G401 (cell line): ENCODE data around the gene HIVEP1. TPM values are rescaled to one million over a fixed set of nuclear protein-coding genes. Genes with fewer than 3 reads are reported as not detected.
"Not testable (repeated sequence)": the region's sequence is repeated elsewhere in the genome, so short reads cannot be mapped to it uniquely, and the experiment has no call there.

ENCODE experiments used
- DNase-seq: peaks from one replicate; pipeline ENCODE4 v3.0.0-alpha.2; 2015; ENCODE audit warnings: low spot score
- in situ Hi-C: cut with HindIII; loops from 2 replicates; pipeline ENCODE4 v1.10.0; 2016; ENCODE audit warnings: low sequenced_read_pairs, mixed read lengths
- total RNA-seq: library from RNA; depleted of rRNA; stranded (reverse); fragments of >200 nt; shearing (Covaris generic); gene quantifications from 2 replicates; pipeline ENCODE4 v1.2.3, GENCODE V29; 2014

The HIVEP1 gene
- total RNA-seq, 1 experiment from 2014 or later, result 4.3 TPM

- in situ Hi-C loops, result no loop called here
- DNase-seq, result no peak
Measured at GRCh38 chr6:12102350-12102749, 90.2 kb downstream of the HIVEP1 start.

- in situ Hi-C loops, result no loop called here
- DNase-seq, result no peak
Measured at GRCh38 chr6:12103158-12103557, 91.0 kb downstream of the HIVEP1 start.

- no peak for DNase-seq
Measured at GRCh38 chr6:12105271-12105670, 93.2 kb downstream of the HIVEP1 start.

DNA sequence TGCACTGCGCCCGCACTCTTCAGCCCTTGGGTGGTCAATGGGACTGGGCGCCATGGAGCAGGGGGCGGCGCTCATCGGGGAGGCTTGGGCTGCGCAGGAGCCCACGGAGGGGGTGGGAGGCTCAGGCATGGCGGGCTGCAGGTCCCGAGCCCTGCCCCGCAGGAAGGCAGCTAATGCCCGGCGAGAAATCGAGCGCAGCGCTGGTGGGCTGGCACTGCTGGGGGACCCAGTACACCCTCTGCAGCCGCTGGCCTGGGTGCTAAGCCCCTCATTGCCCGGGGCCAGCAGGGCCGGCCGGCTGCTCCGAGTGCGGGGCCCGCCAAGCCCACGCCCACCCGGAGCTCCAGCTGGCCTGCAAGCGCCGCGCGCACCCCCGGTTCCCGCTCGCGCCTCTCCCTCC, 96.3 kb downstream of the HIVEP1 start:
- DNase-seq, in situ Hi-C loops: not testable (repeated sequence)

More at GRCh38 chr6:12105271-12105670, 93.2 kb downstream of the HIVEP1 start:
- in situ Hi-C loops, result no loop called here

DNA sequence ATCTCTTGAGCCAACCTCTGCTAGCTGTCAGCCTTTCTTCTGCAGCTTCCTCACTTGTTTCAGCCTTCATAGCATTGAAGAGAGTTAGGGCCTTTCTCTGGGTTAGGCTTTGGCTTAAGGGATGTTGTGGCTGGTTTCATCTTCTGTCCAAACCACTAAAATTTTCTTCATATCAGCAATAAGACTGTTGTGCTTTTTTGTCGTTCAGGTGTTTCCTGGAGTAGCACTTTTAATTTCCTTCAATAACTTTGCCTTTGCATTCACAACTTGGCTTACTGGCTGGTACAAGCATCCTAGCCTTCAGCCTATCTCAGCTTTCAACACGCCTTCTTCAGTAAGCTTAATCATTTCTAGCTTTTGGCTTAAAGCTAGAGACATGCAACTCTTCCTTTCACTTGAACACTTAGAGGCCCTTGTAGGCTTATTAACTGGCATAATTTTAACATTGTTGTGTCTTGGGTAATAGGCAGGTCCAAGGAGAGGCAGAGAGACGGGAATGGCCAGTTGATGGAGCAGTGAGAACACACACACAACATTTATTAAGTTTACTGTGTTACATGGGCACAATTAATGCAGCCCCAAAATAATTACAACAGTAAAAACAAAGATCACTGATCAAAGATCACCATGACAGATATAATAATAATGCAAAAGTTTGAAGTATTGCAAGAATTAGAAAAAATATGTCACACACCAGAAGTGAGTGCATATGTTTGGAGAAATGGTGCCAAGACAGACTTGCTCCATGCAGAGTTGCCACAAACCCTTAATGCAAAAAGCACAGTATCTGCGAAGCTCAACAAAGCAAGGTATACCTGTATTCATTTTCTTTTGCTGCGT, 98.6 kb downstream of the HIVEP1 start:
- in situ Hi-C loops, result no loop called here
- no peak for DNase-seq

DNA sequence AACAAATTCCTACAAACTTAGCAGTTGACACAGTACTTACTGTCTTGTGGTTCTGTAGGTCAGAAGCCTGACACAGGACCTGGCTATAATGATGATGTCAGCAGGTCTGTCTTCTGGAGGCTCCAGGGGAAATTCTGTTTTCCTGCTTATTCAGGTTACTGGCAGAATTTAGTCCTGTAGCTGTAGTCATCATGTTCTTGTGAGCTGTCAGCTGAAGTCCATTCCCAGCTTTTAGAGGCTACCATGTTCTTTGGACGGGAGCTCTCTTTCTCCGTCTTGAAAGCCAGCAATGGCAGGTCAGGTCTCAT, 99.2 kb downstream of the HIVEP1 start:
- in situ Hi-C loops, result no loop called here
- DNase-seq, result no peak

- no peak for DNase-seq
- in situ Hi-C loops, result no loop called here
Measured at GRCh38 chr6:12112540-12113189, 100.6 kb downstream of the HIVEP1 start.

DNA sequence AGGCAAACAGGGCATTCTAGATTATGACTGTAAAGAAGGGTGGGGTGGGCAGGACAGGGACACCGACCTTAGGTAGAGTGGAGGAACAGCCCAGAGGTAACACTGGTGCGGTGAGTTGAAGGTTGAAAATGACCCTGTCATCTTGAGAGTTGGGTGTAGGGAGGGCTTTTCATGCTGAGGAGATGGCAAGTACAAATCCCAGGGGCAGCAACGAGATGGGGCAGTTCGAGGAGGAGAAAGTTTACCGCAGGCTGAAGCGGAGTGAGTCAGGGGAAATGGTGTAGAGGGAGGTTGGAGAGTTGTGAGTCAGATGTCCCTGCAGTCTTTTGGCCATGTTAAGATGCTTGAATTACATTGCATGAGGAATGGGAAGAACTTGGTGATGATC, 101.1 kb downstream of the HIVEP1 start:
- in situ Hi-C loops, result no loop called here
- DNase-seq, result no peak

- in situ Hi-C loops, result no loop called here
- no peak for DNase-seq
Measured at GRCh38 chr6:12114055-12114503, 102.0 kb downstream of the HIVEP1 start.

DNA sequence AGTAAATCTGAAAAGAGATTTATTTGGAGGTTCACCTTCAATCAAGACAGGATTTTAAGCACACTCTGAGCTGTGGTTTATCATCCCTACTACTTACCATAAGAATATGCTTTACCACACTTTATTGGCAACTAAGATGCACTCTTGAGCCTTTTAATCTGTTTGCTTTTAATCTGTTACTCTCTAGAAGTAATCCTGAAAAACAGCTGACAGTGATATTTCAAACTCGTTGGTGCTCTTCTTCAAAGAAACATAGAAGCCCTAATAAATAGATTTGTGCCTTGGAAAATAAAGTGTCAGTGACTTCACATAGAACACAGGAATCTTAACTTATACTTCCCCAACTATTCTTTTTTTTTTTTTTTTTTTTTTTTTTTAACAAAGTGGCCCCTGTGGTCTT, 102.9 kb downstream of the HIVEP1 start:
- in situ Hi-C loops, result no loop called here
- DNase-seq, result no peak

- no peak for DNase-seq
- in situ Hi-C loops, result no loop called here
Measured at GRCh38 chr6:12115492-12115891, 103.4 kb downstream of the HIVEP1 start.

GRCh38 chr6:12116264-12116800, 104.2 kb downstream of the HIVEP1 start:
- in situ Hi-C loops, result no loop called here
- no peak for DNase-seq

DNA sequence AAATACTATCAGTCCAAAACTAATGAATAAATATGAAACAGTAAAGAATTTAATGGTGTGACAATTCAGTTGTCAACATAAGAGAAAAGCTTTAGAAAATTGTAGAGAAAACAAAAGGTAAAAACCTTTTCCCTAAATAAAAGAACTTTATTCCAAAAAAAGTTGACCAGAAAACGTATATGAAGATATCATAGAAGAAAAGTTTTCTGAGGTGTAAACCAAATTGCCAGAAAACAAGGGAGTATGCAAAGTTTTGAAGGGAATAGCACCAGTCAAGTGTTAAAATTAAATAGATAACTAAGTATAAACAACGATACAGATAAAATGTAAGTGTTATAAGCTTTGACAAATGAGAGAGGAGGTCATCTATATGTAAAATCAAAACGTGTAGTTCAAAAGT, 104.9 kb downstream of the HIVEP1 start:
- in situ Hi-C loops, result no loop called here
- no peak for DNase-seq

DNA sequence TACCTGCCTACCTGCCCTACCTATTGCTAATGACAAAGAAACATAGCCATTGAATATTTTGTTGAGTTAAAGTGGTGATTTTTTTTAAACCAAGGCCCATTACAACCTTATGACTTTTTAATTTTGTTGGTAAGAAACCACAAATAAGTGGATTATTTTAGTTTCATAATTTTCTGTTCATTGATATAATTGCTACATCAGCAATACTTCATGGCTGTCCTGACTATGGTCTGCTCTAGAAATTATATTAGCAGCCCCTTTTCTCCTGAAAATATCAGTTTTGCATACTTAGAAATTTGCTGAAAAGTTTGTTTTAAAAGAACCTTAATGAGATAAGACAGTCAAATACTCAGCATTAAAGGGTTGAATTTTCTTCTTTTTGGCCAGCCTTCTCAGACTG, 106.5 kb downstream of the HIVEP1 start:
- DNase-seq, result no peak
- in situ Hi-C loops, result no loop called here

DNA sequence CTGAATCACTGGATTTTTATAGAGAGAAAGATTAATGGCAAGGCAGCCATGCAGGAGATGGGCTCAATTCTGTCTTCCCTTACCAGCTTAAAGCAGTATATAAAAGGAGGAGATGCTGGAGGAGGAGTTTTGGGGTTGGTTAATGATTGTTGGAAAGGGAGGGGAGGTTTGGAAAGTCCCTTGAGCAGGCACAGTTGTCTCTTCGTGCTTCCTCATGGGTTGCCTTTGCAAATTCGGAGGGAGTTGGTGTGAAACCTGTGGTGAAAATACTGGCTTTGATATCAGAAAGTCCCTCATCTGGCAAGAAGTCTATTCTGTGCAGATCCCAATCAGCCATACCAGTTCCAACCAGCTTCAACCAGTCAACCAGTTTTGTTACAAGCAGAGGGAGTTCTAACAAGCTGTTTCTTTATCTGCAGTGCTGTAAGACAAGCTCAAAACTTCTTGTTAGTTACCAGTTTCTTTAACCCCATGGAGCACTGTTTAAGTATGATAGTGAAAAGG, 107.0 kb downstream of the HIVEP1 start:
- DNase-seq, result no peak
- in situ Hi-C loops, result no loop called here

GRCh38 chr6:12125396-12125795, 113.3 kb downstream of the HIVEP1 start:
- in situ Hi-C loops, result no loop called here
- no peak for DNase-seq

GRCh38 chr6:12126051-12126450, 113.9 kb downstream of the HIVEP1 start:
- in situ Hi-C loops, result no loop called here
- no peak for DNase-seq

DNA sequence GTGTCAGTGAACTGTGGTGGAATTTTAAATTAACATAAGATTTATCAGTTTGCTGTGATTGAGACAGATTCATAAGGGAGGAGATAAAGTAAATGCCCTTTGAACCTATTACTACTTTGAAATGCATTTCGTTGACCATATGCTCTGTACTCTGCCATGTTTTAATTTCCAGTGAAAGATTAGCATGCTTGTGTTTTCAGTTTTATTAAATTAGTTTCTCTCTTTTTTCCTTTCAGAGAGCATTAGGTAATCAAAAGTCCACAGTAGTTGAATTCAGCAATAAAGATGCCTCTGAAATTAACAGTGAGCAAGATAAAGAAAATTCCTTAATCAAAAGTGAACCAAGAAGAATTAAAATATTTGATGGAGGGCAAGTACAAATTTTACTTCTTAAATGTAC, 117.4 kb downstream of the HIVEP1 start:
- no peak for DNase-seq
- in situ Hi-C loops, result no loop called here

DNA sequence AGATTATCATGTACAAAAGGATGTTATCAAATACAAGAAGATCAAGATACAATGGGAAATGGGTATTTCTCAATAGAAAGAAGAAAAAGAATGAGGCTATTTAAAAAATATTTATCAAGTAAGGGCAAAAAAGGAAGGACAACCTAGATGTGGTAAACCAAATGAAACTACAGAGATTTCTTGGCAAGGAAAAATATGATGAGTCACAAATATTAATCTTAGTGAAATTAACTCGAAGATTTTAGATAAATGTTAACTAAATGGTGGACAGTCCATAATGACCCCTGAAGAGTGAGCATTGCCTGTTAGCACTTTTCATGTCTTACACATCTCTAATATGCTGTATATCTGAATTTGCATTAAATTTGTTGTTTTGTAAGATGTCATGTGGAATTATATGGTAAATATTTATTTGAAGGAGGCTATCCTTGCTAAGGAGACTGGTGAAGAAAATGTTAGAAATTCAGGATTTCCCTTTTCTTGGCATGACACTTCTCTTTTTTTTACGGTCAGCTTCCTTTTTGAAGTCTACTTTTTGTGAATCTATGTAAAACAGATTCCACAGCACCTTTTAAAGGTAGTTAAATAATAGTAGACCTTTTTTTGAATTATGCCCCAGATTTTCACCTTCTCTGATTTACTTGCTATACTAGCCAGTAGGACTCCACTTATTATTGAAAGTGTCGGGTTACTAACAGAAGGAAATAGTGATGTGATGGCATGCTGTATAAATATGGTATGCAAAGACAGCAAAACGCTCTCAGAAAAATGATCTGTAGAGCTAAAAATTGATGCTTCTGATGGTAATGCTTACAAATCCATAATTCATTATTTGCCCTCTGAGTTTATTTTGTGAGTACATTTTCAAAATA, 120.5 kb downstream of the HIVEP1 start:
- DNase-seq, result no peak
- in situ Hi-C loops, result no loop called here

DNA sequence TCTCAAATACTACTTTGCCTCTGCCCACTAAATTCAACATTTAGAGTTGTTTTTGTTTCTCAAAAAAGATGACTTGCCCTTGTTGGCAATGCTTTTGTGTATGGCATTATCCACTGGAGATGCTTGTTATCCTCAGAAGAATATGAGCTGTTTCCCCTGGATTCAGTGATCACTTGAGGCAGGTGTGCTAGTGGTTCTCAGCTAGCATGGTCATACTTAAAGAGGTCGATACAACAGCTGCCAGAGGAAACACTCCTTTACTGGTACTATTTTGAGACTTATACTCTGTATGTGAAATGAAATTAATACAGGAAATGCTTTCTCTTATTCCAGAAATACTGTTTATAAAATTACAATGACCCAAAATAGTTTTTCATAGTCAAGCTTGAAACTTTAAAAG, 122.5 kb downstream of the HIVEP1 start:
- no peak for DNase-seq
- in situ Hi-C loops, result no loop called here
